Measurements from ENCODE around the gene SLC29A2.

- no peak for TF ChIP-seq ATF2 (tag by site-specific recombination; IDR thresholded peaks at IDR 0.05; ENCODE audit: low read depth)
- TF ChIP-seq ZNF350 (tag by site-specific recombination; IDR thresholded peaks at IDR 0.05), result no peak
- no peak for TF ChIP-seq ZNF324 (tag by site-specific recombination; IDR thresholded peaks at IDR 0.05)
- TF ChIP-seq, protein P1, sequence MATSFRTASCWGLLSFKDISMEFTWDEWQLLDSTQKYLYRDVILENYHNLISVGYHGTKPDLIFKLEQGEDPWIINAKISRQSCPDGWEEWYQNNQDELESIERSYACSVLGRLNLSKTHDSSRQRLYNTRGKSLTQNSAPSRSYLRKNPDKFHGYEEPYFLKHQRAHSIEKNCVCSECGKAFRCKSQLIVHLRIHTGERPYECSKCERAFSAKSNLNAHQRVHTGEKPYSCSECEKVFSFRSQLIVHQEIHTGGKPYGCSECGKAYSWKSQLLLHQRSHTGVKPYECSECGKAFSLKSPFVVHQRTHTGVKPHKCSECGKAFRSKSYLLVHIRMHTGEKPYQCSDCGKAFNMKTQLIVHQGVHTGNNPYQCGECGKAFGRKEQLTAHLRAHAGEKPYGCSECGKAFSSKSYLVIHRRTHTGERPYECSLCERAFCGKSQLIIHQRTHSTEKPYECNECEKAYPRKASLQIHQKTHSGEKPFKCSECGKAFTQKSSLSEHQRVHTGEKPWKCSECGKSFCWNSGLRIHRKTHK (tag by site-specific recombination; IDR thresholded peaks at IDR 0.05), result no peak
- TF ChIP-seq ZNF214 (tag by site-specific recombination; IDR thresholded peaks at IDR 0.05; ENCODE audit: borderline replicate concordance), result no peak
- no peak for TF ChIP-seq CTCF (tag by site-specific recombination; IDR thresholded peaks at IDR 0.05)
- no peak for TF ChIP-seq ZFP41 (tag by site-specific recombination; IDR thresholded peaks at IDR 0.05; ENCODE audit: borderline replicate concordance)
- TF ChIP-seq ZIC2 (tag by site-specific recombination; IDR thresholded peaks at IDR 0.05), result no peak
- no peak for TF ChIP-seq TCF7L2 (IDR thresholded peaks at IDR 0.05; ENCODE audit: borderline replicate concordance, low read depth, low read length)
- no peak for TF ChIP-seq ZNF223 (tag by site-specific recombination; IDR thresholded peaks at IDR 0.05)
- TF ChIP-seq IKZF3 (tag by site-specific recombination; IDR thresholded peaks at IDR 0.05), result no peak
- TF ChIP-seq BCL11A (tag by site-specific recombination; IDR thresholded peaks at IDR 0.05; ENCODE audit: low read depth), result no peak
Observed at GRCh38 chr11:66349084-66349386, 22.5 kb downstream of the SLC29A2 start.

Measured in HEK293 (cell line).